GM10847 (cell line): ENCODE data around the gene TACC2.

Source experiments
- POLR2A ChIP-seq: IDR thresholded peaks from 2 replicates; pipeline ENCODE4 v1.6.1; 2011; ENCODE audit not compliant: insufficient read length; ENCODE audit errors: extremely low read depth

The TACC2 gene

DNA sequence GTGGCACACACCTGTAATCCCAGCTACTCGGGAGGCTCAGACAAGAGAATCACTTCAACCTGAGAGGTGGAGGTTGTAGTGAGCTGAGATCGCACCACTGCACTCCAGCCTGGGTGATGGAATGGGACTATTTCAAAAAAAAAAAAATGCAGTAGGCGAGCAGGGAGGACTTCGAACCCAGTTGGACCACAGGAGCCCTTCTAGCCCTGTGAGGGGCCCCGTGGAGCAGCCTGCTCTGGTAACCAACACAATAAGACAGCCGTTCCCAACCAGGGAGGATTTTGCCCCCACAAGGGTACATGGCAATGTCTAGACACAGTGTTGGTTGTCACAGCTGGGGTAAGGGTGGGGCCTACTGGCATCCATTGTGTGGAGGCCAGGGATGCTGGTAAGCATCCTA, 218.2 kb downstream of the TACC2 start:
- TF ChIP-seq POLR2A, result no peak

DNA sequence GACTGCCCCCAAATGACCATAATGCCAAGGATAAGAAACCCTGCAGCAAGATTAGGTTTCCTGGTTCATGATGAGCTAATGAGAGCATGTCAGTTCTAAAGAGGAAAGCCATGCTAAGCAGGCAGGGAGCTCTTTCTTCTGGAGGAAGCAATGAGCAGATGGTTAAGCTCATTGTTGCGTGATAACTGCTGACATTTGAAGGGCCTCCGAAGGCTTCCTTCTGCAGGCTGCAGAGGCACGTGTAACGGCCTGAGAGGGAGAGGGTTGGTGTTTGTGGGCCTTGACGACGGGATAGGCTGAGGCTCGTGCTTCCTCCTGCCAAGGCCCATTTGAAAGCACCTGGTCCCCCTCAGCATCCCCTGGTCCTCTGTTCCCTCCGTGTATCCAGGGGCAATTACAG, 218.6 kb downstream of the TACC2 start:
- no peak for TF ChIP-seq POLR2A

DNA sequence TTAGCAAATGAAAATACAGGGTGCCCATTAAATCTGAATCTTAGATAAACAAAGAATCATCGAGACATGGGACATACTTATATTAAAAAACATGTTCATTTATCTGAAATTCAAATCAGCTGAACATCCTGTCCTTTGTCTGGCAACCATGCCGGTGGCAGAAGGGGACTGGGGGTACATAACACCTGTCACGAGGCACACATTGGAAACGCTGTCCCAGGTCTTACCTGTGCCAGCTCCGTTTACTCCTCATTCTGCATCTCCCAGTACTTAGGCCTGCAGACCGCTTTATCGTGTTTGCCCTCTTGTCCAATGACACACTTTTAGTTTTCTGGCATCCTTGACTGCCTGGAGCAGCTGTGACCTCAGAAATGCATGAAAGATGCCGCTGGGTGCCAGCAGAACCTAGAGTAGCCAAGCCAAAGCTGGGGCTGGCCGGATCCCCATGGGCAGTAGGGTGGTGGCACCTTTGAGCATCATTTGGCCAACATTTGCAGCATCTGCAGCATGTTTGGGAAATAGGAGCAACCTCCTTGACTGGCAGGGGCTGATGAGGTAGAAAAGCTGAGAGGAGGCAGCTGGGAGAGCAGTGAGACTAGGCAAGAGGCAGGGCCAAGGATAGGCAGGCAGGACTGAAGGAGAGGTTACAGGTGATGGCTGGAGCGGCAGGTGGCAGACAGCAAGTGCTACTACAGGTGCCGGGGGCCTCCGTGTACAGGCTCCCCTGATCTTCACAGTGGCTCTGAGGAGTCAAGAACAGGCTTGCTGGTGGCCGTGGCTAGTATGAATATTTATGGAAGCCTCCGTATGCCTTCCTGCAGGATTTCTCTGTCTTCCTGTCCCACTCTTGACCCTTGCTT, 219.8 kb downstream of the TACC2 start:
- no peak for TF ChIP-seq POLR2A

DNA sequence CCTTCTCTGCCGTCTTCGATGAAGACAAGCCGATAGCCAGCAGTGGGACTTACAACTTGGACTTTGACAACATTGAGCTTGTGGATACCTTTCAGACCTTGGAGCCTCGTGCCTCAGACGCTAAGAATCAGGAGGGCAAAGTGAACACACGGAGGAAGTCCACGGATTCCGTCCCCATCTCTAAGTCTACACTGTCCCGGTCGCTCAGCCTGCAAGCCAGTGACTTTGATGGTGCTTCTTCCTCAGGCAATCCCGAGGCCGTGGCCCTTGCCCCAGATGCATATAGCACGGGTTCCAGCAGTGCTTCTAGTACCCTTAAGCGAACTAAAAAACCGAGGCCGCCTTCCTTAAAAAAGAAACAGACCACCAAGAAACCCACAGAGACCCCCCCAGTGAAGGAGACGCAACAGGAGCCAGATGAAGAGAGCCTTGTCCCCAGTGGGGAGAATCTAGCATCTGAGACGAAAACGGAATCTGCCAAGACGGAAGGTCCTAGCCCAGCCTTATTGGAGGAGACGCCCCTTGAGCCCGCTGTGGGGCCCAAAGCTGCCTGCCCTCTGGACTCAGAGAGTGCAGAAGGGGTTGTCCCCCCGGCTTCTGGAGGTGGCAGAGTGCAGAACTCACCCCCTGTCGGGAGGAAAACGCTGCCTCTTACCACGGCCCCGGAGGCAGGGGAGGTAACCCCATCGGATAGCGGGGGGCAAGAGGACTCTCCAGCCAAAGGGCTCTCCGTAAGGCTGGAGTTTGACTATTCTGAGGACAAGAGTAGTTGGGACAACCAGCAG, 221.7 kb downstream of the TACC2 start:
- no peak for TF ChIP-seq POLR2A

DNA sequence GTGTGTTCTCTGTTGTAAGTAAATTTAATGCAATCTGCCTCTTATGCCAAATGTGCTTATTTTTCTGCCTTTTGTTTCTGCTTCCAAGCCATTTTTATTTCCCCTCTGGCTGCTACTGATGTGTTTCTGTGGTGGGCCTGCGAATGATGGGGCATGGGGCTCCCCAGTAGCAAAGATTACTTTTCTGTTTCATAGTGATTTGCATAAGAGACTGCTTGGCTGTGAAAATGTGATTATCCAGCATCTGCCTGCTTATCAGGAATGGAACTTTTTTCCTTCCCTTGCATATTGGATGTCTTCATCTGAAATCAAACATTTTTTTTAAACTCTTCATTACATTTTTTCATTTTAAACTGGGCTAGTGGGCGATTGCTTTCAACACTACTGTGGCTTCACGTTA, 224.4 kb downstream of the TACC2 start:
- TF ChIP-seq POLR2A, result no peak

DNA sequence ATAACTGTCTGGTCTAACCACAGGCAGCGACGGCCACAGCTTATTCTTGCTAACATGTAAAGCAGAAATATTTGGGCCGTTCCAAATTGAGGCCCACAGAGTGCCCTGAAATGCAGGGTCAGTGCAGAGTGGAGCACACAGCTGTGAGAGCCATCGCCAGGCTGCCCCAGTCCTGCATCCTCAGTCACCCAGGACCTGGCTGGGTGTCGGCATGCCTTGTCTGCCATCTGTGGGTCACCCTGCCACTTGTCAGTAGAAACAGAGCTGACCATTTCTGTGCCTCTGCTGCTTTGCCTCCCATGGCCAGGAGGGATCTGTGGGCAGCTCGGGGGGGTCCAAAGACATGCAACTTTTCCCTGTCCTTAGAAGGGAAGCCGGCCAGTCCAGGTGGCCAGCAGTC, 224.8 kb downstream of the TACC2 start:
- no peak for TF ChIP-seq POLR2A

GRCh38 chr10:122216047-122216446, 227.1 kb downstream of the TACC2 start:
- TF ChIP-seq POLR2A, result no peak

- TF ChIP-seq POLR2A, result no peak
Observed at GRCh38 chr10:122219340-122219739, 230.4 kb downstream of the TACC2 start.

- no peak for TF ChIP-seq POLR2A
Observed at GRCh38 chr10:122220736-122221135, 231.8 kb downstream of the TACC2 start.

- TF ChIP-seq POLR2A, result no peak
Observed at GRCh38 chr10:122221958-122222357, 233.0 kb downstream of the TACC2 start.

- no peak for TF ChIP-seq POLR2A
Observed at GRCh38 chr10:122222638-122223037, 233.7 kb downstream of the TACC2 start.

- no peak for TF ChIP-seq POLR2A
Observed at GRCh38 chr10:122224159-122224558, 235.2 kb downstream of the TACC2 start.

- no peak for TF ChIP-seq POLR2A
Observed at GRCh38 chr10:122225330-122225729, 236.4 kb downstream of the TACC2 start.

- TF ChIP-seq POLR2A, result no peak
Observed at GRCh38 chr10:122227754-122228153, 238.8 kb downstream of the TACC2 start.

DNA sequence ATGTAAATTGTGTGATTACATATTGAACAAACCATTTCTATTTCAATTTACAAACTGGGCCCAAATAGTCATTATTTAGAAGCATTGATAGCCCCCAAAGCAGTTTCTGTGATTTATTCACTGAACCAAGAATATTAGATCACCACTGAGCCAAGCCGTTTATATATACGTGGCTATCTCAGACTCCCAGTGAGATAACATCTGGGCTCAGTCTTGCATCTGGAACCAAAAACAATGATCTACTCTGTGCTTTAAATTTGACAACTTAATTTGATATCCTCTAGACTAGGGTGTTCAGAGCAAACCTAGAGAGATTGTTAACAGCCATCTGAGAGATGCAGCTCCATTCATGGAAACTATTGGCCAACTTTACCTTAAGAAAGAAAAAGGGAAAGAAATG, 240.7 kb downstream of the TACC2 start:
- no peak for TF ChIP-seq POLR2A

DNA sequence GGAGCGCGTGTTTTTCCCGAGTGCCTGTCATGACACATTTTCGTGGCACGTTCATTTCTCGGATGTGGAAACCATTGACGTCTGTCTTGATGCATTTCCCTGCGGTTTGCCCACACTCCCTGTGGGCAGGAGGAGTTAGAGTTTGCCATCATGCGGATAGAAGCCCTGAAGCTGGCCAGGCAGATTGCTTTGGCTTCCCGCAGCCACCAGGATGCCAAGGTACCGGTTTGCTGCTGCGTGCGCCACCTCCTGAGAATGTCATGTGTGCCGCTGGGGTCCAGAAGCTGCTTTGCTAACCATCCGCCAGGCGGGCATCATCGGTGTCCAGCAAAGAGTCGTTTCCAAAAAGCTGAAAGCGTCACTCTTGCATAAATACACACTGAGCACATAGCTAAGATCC, 241.3 kb downstream of the TACC2 start:
- TF ChIP-seq POLR2A, result no peak
